ENCODE results near the gene ARAP1. TPM values are rescaled to one million over a fixed set of nuclear protein-coding genes. Genes with fewer than 3 reads are reported as not detected.

The ARAP1 gene
- polyA plus RNA-seq, 1 donor from 2014 or later = 20.7 TPM

DNA sequence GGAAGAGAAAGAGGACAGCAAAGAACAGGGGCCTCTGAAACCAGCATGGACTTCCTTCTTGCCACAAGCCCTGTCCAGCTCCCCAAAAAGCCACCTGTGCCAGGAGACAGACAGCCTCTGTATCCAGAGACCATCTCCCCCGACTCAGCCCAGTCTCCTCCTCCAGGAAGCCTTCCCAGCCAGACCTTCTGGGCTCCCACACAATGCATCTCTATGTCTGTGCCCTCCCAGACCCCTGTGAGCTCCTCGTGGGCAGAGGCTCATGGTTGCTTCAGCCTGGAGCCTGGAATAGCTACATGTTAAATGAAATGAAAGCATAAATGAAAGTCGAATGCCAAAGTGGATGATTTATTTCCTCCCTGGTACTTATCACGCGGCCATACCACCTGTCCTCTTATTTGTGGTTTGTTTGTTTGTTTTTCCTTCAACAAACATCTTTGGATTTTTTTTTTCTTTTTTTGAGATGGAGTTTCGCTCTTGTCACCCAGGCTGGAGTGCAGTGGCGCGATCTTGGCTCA is 7.3 kb upstream of the ARAP1 start:
- H3K4me3 Mint-ChIP-seq = peak overlapping the region in 1 of 4 donors; percentile 4
- no peaks in the 10 kb centered on the region for H3K9me3 Mint-ChIP-seq
- peaks cover 2% of the 10 kb centered on the region for H3K27me3 Mint-ChIP-seq
- H3K36me3 Mint-ChIP-seq = peaks cover 3% of the 10 kb centered on the region
- H3K27ac Mint-ChIP-seq = peak overlapping the region in 1 of 3 donors; percentile 34
- H3K4me1 Mint-ChIP-seq = peaks cover 14 to 27% (median 16%) of the 10 kb centered on the region in 3 donors

DNA sequence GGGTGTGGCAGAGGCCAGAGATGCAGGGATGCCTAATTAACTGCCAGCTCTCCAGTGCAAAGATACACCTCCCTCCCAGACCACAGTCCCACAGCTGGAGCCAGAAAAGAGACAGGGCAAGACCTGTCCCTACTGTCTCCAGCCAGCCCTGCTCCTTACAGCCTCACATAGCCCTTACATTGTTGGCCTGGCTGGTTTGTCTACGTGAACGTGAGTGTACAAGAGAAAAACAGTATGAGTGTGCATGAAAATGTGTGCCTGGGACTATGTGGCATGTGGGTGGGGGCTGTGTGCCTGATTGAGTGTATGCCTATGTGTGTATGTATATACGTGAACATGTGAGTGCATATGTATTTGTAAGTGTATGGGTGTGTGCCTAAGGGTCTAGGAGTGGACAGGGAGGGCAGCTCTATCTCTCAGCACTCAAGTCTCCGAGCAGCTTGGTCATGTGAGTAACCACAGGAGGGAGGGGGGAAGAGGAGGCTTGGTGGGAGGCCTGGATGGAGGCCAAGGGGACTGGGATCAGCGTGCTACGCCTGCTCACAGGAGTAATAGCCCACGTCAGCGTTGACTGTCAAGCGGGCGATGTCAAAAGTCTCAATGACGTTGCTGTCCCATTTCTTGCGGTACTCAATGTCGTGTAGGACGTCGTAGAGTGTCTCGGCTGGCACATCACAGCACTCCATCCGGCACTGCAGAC is 6.6 kb upstream of the ARAP1 start:
- Mint-ChIP-seq H3K4me1 (peaks cover 13 to 27% (median 15%) of the 10 kb centered on the region in 3 donors), H3K27ac (peak overlapping the region in 2 of 3 donors; percentile 33 to 34), H3K36me3 (peaks cover 3% of the 10 kb centered on the region), H3K4me3 (no peak overlapping the region), H3K9me3 (no peaks in the 10 kb centered on the region), H3K27me3 (peaks cover 2% of the 10 kb centered on the region)

DNA sequence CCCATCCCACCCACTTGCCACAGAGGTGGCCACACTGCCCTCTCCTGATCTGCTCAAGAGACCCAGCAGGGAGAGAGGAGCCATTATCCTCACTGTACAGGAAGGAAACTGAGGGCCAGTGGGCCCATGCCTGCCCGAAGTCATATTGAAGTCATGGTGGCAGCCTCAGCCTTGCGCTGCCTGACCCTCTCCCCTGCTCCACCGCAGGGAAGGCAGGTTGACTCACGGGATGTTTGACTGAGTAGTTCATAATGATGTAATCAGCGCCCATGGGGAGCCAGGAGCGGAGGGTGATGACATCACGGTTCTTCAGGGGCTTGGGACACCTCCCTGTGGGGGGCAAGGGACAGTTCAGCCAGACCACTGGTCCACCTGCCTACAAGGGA is 6.1 kb upstream of the ARAP1 start:
- no peaks in the 10 kb centered on the region for H3K9me3 Mint-ChIP-seq
- H3K27ac Mint-ChIP-seq = peak overlapping the region in 1 of 3 donors; percentile 33
- peaks cover 9 to 21% (median 12%) of the 10 kb centered on the region in 3 donors for H3K4me1 Mint-ChIP-seq
- no peak overlapping the region for H3K4me3 Mint-ChIP-seq
- peaks cover 2% of the 10 kb centered on the region for H3K27me3 Mint-ChIP-seq
- H3K36me3 Mint-ChIP-seq = peaks cover 3% of the 10 kb centered on the region

DNA sequence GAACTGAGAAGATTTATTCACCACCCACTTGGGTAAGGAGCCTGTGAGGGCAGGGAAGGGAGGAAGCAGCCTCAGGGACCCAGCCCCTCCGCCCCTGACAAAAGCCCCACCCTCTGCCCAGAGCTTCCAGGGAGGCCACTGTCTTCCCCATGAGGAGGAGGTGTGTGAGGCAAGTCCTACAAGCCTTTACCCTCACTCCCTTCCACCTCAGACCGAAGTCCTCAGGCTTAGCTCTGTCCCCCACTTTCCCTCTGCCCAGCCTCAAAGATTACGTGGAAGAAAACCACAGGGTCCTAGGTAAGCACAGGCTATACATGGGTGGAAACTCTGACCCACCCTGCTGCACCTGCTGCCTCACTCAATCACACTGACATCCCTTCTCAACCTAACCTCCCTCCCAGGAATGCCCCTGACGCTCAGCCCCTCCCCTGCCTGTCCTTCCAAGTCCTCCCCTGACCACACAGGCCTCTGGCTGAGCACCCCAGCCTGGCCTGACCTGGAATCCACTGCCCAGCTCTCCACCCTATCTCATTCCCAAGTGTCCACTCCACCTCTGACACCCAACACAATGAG is 3.6 kb upstream of the ARAP1 start:
- H3K27me3 Mint-ChIP-seq = no peaks in the 10 kb centered on the region
- H3K9me3 Mint-ChIP-seq = no peaks in the 10 kb centered on the region
- H3K4me3 Mint-ChIP-seq = peak overlapping the region in 1 of 4 donors; percentile 51
- no peak overlapping the region for H3K27ac Mint-ChIP-seq
- H3K36me3 Mint-ChIP-seq = peaks cover 2% of the 10 kb centered on the region
- H3K4me1 Mint-ChIP-seq = peaks cover 13 to 20% (median 15%) of the 10 kb centered on the region in 3 donors

DNA sequence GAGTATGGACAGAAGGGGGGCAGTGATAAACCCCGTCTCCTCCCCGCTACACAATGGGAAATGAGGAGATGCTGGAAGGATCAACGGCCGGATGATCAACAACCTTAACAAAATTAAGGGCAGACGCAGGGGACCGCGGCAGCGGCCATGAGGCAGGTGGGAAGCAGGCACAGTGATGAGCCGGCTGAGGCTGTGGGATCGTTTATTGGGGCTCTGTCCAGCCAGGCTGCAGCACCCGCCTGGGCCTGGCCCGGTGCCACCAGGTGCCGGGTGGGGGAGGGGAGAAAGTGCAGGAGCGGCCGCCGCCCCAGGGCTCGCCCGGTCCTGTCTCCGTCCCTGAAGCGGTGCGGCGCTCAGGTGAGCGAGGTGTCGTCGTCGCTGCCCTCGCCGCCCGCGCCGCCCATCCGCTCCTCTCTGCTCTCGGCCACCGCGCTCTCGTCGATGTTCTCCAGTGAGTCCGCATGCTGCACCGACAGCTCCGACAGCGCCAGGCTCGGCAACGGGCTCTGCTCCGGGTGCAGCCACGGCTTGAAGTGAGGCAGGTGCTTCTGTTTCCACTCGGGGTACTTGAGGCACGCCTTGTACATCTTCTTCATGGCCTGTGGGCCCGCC is 2.4 kb upstream of the ARAP1 start:
- H3K27ac Mint-ChIP-seq = peak overlapping the region in 2 of 3 donors; percentile 64 to 70
- H3K27me3 Mint-ChIP-seq = no peaks in the 10 kb centered on the region
- H3K4me3 Mint-ChIP-seq = peak overlapping the region in 1 of 4 donors; percentile 80
- H3K4me1 Mint-ChIP-seq = peaks cover 18 to 25% (median 20%) of the 10 kb centered on the region in 3 donors
- H3K36me3 Mint-ChIP-seq = peaks cover 2% of the 10 kb centered on the region
- no peaks in the 10 kb centered on the region for H3K9me3 Mint-ChIP-seq

GRCh38 chr11:72754149-72754543 is 1.9 kb upstream of the ARAP1 start:
- Mint-ChIP-seq H3K27me3 (no peaks in the 10 kb centered on the region), H3K9me3 (no peaks in the 10 kb centered on the region), H3K27ac (peak overlapping the region in 2 of 3 donors; percentile 64 to 70), H3K4me3 (peak overlapping the region in 1 of 4 donors; percentile 80), H3K4me1 (peaks cover 22 to 26% (median 22%) of the 10 kb centered on the region in 3 donors), H3K36me3 (peaks cover 2% of the 10 kb centered on the region)

GRCh38 chr11:72753341-72754148 is 1.3 kb upstream of the ARAP1 start:
- H3K36me3 Mint-ChIP-seq = peaks cover 2% of the 10 kb centered on the region
- H3K27ac Mint-ChIP-seq = peak overlapping the region; percentile 53 to 70 (median 64)
- H3K4me3 Mint-ChIP-seq = peak overlapping the region; percentile 12 to 97 (median 70)
- H3K9me3 Mint-ChIP-seq = no peaks in the 10 kb centered on the region
- H3K4me1 Mint-ChIP-seq = peaks cover 26 to 28% (median 26%) of the 10 kb centered on the region in 3 donors
- no peaks in the 10 kb centered on the region for H3K27me3 Mint-ChIP-seq

GRCh38 chr11:72751116-72752087 is 806 bp downstream of the ARAP1 start:
- peaks cover 26 to 36% (median 33%) of the 10 kb centered on the region in 3 donors for H3K4me1 Mint-ChIP-seq

GRCh38 chr11:72750556-72751115 is 1.6 kb downstream of the ARAP1 start:
- H3K27me3 Mint-ChIP-seq = no peaks in the 10 kb centered on the region
- H3K27ac Mint-ChIP-seq = peak overlapping the region; percentile 64 to 83 (median 78)
- peak overlapping the region; percentile 80 to 97 (median 95) for H3K4me3 Mint-ChIP-seq
- H3K4me1 Mint-ChIP-seq = peaks cover 26 to 36% (median 33%) of the 10 kb centered on the region in 3 donors
- no peaks in the 10 kb centered on the region for H3K9me3 Mint-ChIP-seq
- H3K36me3 Mint-ChIP-seq = no peaks in the 10 kb centered on the region

More at GRCh38 chr11:72751116-72752087, 806 bp downstream of the ARAP1 start:
- Mint-ChIP-seq H3K9me3 (no peaks in the 10 kb centered on the region), H3K27ac (peak overlapping the region; percentile 64 to 92 (median 83)), H3K4me3 (peak overlapping the region; percentile 80 to 97 (median 95)), H3K36me3 (no peaks in the 10 kb centered on the region), H3K27me3 (no peaks in the 10 kb centered on the region)

GRCh38 chr11:72750086-72750485 is 2.1 kb downstream of the ARAP1 start:
- Mint-ChIP-seq H3K4me3 (peak overlapping the region in 2 of 4 donors; percentile 41 to 94), H3K27me3 (no peaks in the 10 kb centered on the region), H3K9me3 (no peaks in the 10 kb centered on the region), H3K4me1 (peaks cover 26 to 36% (median 36%) of the 10 kb centered on the region in 3 donors), H3K36me3 (no peaks in the 10 kb centered on the region), H3K27ac (peak overlapping the region; percentile 53 to 94 (median 73))

DNA sequence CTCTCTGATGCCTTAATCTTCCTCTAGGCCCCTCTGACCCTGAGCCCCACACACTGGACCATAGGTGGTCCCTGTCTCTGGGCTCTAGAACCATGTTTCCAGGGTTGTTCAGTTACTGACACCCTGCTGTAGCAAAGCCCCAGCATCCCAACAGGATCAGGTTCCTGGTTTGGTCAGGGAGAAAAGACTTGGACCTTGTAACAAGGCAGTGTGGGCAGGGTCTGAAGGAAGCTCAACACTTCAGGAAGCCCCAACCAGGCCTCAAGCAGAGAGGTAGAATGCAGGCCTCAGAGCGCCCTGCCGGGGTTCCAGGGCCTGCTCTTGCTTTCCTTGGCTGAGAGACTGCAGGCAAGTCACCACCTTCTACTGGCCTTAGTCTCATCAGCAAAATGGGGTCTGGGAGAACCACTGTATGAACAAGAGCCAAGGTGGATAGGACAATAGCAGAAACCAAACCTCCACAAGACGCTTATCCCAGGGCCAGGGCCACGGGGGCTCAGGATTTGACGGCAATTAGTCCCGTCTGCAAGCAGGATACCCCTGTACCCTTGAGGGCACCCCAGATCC is 4.8 kb downstream of the ARAP1 start:
- peaks cover 27 to 52% (median 45%) of the 10 kb centered on the region in 3 donors for H3K4me1 Mint-ChIP-seq
- no peaks in the 10 kb centered on the region for H3K27me3 Mint-ChIP-seq
- H3K27ac Mint-ChIP-seq = peak overlapping the region in 2 of 3 donors; percentile 39 to 94
- H3K36me3 Mint-ChIP-seq = peaks cover 2% of the 10 kb centered on the region
- H3K9me3 Mint-ChIP-seq = no peaks in the 10 kb centered on the region
- peak overlapping the region in 2 of 4 donors; percentile 10 to 57 for H3K4me3 Mint-ChIP-seq

DNA sequence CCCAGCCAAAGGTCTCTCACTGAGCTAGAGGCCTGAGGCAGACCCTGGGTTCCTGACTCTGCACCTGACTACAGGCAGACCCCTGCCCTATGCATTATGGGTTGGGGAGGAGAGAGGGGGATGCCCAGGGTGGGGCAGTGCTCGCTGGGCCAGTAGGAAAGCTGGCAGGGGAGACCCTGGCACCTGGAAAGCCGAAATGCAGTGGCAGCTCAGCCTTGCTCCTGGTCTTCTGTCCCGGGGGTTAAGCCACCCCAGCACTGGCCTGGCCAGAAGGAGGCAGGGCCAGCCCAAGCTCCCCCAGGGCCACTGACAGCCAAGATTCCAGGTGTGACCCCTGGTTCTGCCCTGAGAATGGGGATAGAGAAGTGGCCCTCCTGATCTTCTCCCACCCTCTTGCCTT is 5.4 kb downstream of the ARAP1 start:
- Mint-ChIP-seq H3K4me3 (peak overlapping the region in 2 of 4 donors; percentile 10 to 57), H3K4me1 (peaks cover 27 to 57% (median 49%) of the 10 kb centered on the region in 3 donors), H3K27ac (peak overlapping the region in 2 of 3 donors; percentile 39 to 94)

More for the DNA sequence above, 5.4 kb downstream of the ARAP1 start:
- H3K9me3 Mint-ChIP-seq = no peaks in the 10 kb centered on the region
- peaks cover 2% of the 10 kb centered on the region for H3K36me3 Mint-ChIP-seq
- no peaks in the 10 kb centered on the region for H3K27me3 Mint-ChIP-seq
